WERI-Rb-1 (cell line): ENCODE results near the gene SH3RF3.
A peak's percentile ranks its signal among the peaks of the same experiment; 100 is the strongest.

Experiments
- DNase-seq: peaks from one replicate; pipeline ENCODE4 v3.0.0-alpha.2; 2020
- H3K27ac ChIP-seq: fragments of 250-450 bp; sonication (Bioruptor Pico); 2 replicates; pipeline ENCODE4 v1.5.1; 2020; ENCODE audit warnings: mild to moderate bottlenecking, moderate library complexity
- H3K27me3 ChIP-seq: fragments of 250-450 bp; sonication (Bioruptor Pico); 2 replicates; pipeline ENCODE4 v1.5.1; 2021; ENCODE audit warnings: mild to moderate bottlenecking, low read depth, moderate library complexity; ENCODE audit not compliant: insufficient read depth, severe bottlenecking
- H3K36me3 ChIP-seq: fragments of 250-450 bp; sonication (Bioruptor Pico); 2 replicates; pipeline ENCODE4 v1.5.1; 2020; ENCODE audit warnings: mild to moderate bottlenecking, moderate library complexity
- H3K4me3 ChIP-seq: 2 replicates; pipeline ENCODE4 v1.5.1; 2011; ENCODE audit warnings: low read depth, mild to moderate bottlenecking, control low read depth, low read length
- H3K9me3 ChIP-seq: fragments of 250-450 bp; sonication (Bioruptor Pico); 2 replicates; pipeline ENCODE4 v1.5.1; 2021; ENCODE audit warnings: mild to moderate bottlenecking, moderate library complexity; ENCODE audit not compliant: severe bottlenecking
- TF ChIP-seq, protein P1 (sequence below): IDR thresholded peaks from 2 replicates; pipeline ENCODE4 v1.5.1; 2011; ENCODE audit warnings: low read depth, mild to moderate bottlenecking, control low read depth, inconsistent platforms, low read length

SH3RF3 gene

GRCh38 chr2:109091526-109091925 lies 37.5 kb upstream of the SH3RF3 start:
- DNase-seq, result no peak
- Histone ChIP-seq H3K36me3 (no peaks in the 10 kb centered on the region), H3K27me3 (no peaks in the 10 kb centered on the region)

GRCh38 chr2:109094144-109094543 lies 34.9 kb upstream of the SH3RF3 start:
- Histone ChIP-seq H3K27ac (no peak overlapping the region), H3K9me3 (no peaks in the 10 kb centered on the region), H3K36me3 (no peaks in the 10 kb centered on the region), H3K4me3 (no peak overlapping the region), H3K27me3 (no peaks in the 10 kb centered on the region)
- TF ChIP-seq, protein P1, sequence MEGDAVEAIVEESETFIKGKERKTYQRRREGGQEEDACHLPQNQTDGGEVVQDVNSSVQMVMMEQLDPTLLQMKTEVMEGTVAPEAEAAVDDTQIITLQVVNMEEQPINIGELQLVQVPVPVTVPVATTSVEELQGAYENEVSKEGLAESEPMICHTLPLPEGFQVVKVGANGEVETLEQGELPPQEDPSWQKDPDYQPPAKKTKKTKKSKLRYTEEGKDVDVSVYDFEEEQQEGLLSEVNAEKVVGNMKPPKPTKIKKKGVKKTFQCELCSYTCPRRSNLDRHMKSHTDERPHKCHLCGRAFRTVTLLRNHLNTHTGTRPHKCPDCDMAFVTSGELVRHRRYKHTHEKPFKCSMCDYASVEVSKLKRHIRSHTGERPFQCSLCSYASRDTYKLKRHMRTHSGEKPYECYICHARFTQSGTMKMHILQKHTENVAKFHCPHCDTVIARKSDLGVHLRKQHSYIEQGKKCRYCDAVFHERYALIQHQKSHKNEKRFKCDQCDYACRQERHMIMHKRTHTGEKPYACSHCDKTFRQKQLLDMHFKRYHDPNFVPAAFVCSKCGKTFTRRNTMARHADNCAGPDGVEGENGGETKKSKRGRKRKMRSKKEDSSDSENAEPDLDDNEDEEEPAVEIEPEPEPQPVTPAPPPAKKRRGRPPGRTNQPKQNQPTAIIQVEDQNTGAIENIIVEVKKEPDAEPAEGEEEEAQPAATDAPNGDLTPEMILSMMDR, result no peak
- no peak for DNase-seq

More at GRCh38 chr2:109091526-109091925, 37.5 kb upstream of the SH3RF3 start:
- no peaks in the 10 kb centered on the region for H3K9me3 ChIP-seq
- TF ChIP-seq, protein P1, result no peak
- no peak overlapping the region for H3K4me3 ChIP-seq
- H3K27ac ChIP-seq, result no peak overlapping the region

- TF ChIP-seq, protein P1, result no peak
- no peak overlapping the region for H3K4me3 ChIP-seq
- no peak for DNase-seq
- H3K27me3 ChIP-seq, result no peaks in the 10 kb centered on the region
- H3K36me3 ChIP-seq, result no peaks in the 10 kb centered on the region
- H3K27ac ChIP-seq, result no peak overlapping the region
- no peaks in the 10 kb centered on the region for H3K9me3 ChIP-seq
Observed at GRCh38 chr2:109098251-109098920, 30.6 kb upstream of the SH3RF3 start.

DNA sequence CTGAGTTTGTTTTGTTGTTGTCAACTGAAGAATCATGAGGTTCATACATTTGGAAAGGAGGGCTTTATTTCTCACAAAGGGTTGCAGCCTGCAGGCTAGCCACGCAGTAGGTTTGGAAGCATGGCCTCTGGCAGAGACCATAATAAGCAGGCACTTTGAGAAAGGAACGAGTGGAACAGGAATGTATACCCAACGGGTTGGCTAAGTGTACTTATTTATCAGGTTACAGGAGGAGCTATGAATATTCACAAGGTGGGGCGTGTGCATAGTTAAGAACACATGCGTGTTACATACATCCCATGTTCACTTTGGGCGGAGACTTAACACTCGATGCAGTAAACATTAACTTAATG lies 30.1 kb upstream of the SH3RF3 start:
- Histone ChIP-seq H3K27ac (no peak overlapping the region), H3K9me3 (no peaks in the 10 kb centered on the region), H3K36me3 (no peaks in the 10 kb centered on the region), H3K27me3 (no peaks in the 10 kb centered on the region), H3K4me3 (no peak overlapping the region)
- no peak for DNase-seq
- TF ChIP-seq, protein P1, result no peak

- TF ChIP-seq, protein P1, result 0 out of 2 replicates have a peak, but pooled peaks have one; percentile 10
- no peak overlapping the region for H3K27ac ChIP-seq
- H3K27me3 ChIP-seq, result no peaks in the 10 kb centered on the region
- H3K4me3 ChIP-seq, result no peak overlapping the region
- no peaks in the 10 kb centered on the region for H3K36me3 ChIP-seq
- no peaks in the 10 kb centered on the region for H3K9me3 ChIP-seq
- DNase-seq, result no peak
Observed at GRCh38 chr2:109102588-109103233, 26.3 kb upstream of the SH3RF3 start.
